ENCODE measurements around the gene HTN1.

GRCh38 chr4:70057651-70058050 is 7.4 kb downstream of the HTN1 start:
- TF ChIP-seq POLR2AphosphoS5 (IDR thresholded peaks at IDR 0.05; ENCODE audit: borderline replicate concordance, low read depth, low read length) = no peak
- no peak for TF ChIP-seq EZH2 (IDR thresholded peaks at IDR 0.05)
- TF ChIP-seq FOXP2 (optimal IDR thresholded peaks at IDR 0.05; ENCODE audit: control extremely low read depth, extremely low read length, insufficient read depth) = no peak

All from SK-N-MC (cell line).